ENCODE data around the gene KISS1. TPM values are rescaled to one million over a fixed set of nuclear protein-coding genes. Genes with fewer than 3 reads are reported as not detected.

The KISS1 gene
- total RNA-seq, 2 donors from 2014 or later, result not detected

- H3K36me3 ChIP-seq (replicated peaks in 1 of 2; ENCODE audit: insufficient read depth in 1 of 2, low read depth in 2 of 2), result no peaks in the 10 kb centered on the region
- no peak for ATAC-seq
- peaks cover 9% of the 10 kb centered on the region for H3K4me1 ChIP-seq
- no peaks in the 10 kb centered on the region for H3K27me3 ChIP-seq
- peak in 1 of 4 donors; percentile 33 for DNase-seq
- H3K27ac ChIP-seq, result no peak overlapping the region
- no peaks in the 10 kb centered on the region for H3K9me3 ChIP-seq
- 16 to 48% methylated on average over 2 of the region's 2 CpGs for WGBS, 2 donors
- H3K4me3 ChIP-seq, result no peak overlapping the region
- no peak for TF ChIP-seq POLR2A (IDR thresholded peaks at IDR 0.05)
- TF ChIP-seq, protein P1, sequence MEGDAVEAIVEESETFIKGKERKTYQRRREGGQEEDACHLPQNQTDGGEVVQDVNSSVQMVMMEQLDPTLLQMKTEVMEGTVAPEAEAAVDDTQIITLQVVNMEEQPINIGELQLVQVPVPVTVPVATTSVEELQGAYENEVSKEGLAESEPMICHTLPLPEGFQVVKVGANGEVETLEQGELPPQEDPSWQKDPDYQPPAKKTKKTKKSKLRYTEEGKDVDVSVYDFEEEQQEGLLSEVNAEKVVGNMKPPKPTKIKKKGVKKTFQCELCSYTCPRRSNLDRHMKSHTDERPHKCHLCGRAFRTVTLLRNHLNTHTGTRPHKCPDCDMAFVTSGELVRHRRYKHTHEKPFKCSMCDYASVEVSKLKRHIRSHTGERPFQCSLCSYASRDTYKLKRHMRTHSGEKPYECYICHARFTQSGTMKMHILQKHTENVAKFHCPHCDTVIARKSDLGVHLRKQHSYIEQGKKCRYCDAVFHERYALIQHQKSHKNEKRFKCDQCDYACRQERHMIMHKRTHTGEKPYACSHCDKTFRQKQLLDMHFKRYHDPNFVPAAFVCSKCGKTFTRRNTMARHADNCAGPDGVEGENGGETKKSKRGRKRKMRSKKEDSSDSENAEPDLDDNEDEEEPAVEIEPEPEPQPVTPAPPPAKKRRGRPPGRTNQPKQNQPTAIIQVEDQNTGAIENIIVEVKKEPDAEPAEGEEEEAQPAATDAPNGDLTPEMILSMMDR (IDR thresholded peaks at IDR 0.05), result no peak
- intact Hi-C loops (cut with DNase I), result no loop called here
Measured at GRCh38 chr1:204194080-204194479, 2.2 kb downstream of the KISS1 start.

DNA sequence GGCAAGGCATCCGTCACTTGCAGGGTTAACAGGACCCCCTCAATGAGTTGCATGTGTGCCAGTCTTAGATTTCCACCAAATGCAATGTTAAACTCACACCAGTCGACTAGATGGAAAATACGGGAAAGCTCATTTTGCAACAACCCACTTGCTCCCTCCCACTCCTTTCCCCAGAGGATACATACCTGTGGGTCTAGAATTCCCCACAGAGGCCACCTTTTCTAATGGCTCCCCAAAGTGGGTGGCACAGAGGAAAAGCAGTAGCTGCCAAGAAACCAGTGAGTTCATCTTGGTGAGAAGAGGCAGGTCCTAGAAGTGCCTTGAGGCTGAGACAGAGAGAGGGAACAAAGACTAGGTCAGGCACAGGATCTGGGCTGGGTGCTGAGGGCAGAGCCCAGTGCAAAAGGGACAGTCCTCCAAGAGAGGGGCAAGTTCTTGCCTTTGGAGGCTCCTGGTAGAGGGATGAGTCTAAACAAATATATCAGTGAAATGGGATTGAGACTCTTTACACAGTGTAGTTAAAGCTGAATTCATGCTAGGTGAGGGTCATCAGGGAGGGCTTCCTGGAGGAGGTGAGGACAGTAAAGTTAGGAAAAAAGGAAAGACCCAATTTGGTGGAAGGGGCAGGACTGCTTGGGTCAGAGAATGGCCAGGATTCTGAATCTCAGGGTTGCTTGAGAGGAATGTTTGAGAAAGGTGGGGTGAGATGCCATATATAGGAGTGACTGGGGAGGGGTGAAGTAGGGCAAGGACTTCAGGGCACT lies 3.5 kb downstream of the KISS1 start:
- WGBS, 2 donors, result 85 to 86% methylated on average over 3 of the region's 3 CpGs
- Histone ChIP-seq H3K4me3 (no peak overlapping the region), H3K9me3 (no peaks in the 10 kb centered on the region), H3K27me3 (no peaks in the 10 kb centered on the region), H3K36me3 (replicated peaks in 1 of 2; ENCODE audit: insufficient read depth in 1 of 2, low read depth in 2 of 2) (no peaks in the 10 kb centered on the region), H3K4me1 (no peaks in the 10 kb centered on the region), H3K27ac (no peak overlapping the region)
- TF ChIP-seq POLR2A (IDR thresholded peaks at IDR 0.05), result no peak
- TF ChIP-seq, protein P1 (IDR thresholded peaks at IDR 0.05), result no peak
- intact Hi-C loops (cut with DNase I), result no loop called here
- no peak for ATAC-seq
- no peak for DNase-seq

DNA sequence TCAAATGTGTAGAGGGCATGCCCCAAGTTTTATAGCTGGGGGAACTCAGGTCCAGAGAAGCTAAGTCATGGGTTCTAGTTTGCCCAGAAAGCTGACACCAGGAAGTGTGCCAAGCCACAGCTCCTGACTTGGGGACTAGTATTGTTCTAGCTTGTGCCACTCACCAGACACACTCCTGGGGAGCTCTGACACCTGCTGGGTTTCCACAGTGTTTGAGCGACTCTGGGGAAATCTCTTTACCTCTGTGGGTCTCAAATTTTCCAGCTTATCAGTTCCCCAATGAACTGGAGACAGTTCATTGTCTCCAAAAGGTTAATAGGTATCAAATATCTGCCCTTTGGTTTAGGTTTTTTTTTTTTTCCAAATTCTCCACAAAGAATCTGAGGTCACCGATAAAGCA lies 4.2 kb downstream of the KISS1 start:
- 79 to 83% methylated on average over 2 of the region's 2 CpGs for WGBS, 2 donors
- Histone ChIP-seq H3K9me3 (no peaks in the 10 kb centered on the region), H3K4me1 (no peaks in the 10 kb centered on the region), H3K36me3 (replicated peaks in 1 of 2; ENCODE audit: insufficient read depth in 1 of 2, low read depth in 2 of 2) (no peaks in the 10 kb centered on the region), H3K4me3 (no peak overlapping the region), H3K27me3 (no peaks in the 10 kb centered on the region), H3K27ac (no peak overlapping the region)
- intact Hi-C loops (cut with DNase I), result no loop called here
- TF ChIP-seq, protein P1 (IDR thresholded peaks at IDR 0.05), result no peak
- no peak for TF ChIP-seq POLR2A (IDR thresholded peaks at IDR 0.05)
- ATAC-seq (no peak), DNase-seq (no peak)

GRCh38 chr1:204191456-204191855 lies 4.8 kb downstream of the KISS1 start:
- WGBS, 2 donors, result 53 to 74% methylated on average over 6 to 7 of the region's 7 CpGs
- ATAC-seq (no peak), DNase-seq (no peak)
- Histone ChIP-seq H3K27me3 (no peaks in the 10 kb centered on the region), H3K4me1 (no peaks in the 10 kb centered on the region), H3K9me3 (no peaks in the 10 kb centered on the region), H3K36me3 (replicated peaks in 1 of 2; ENCODE audit: insufficient read depth in 1 of 2, low read depth in 2 of 2) (no peaks in the 10 kb centered on the region), H3K27ac (no peak overlapping the region), H3K4me3 (no peak overlapping the region)
- intact Hi-C loops (cut with DNase I), result no loop called here
- no peak for TF ChIP-seq POLR2A (IDR thresholded peaks at IDR 0.05)
- TF ChIP-seq, protein P1 (IDR thresholded peaks at IDR 0.05), result no peak

Data from body of pancreas (tissue), 4 donors.